Mucosa of descending colon (tissue), 3 donors: ENCODE measurements around the gene GABBR2. TPM values are rescaled to one million over a fixed set of nuclear protein-coding genes. Genes with fewer than 3 reads are reported as not detected.

Experiments used
- ATAC-seq: fragments of 200-7000 bp; cut with Tn5 transposase; one replicate; pipeline ENCODE4 v1.9.1; 2020; ENCODE audit warnings: mild to moderate bottlenecking, moderate library complexity
- DNase-seq, 3 donors: peaks; one replicate each; pipeline ENCODE4 v3.0.0-alpha.2; 2020
- H3K36me3 ChIP-seq: fragments of 200-600 bp; one replicate; pipeline ENCODE4 v1.8.0; 2021; ENCODE audit warnings: low read depth, mild to moderate bottlenecking
- H3K4me1 ChIP-seq: fragments of 200-600 bp; one replicate; pipeline ENCODE4 v1.8.0; 2021; ENCODE audit warnings: low read depth, mild to moderate bottlenecking
- H3K4me3 ChIP-seq: fragments of 200-600 bp; one replicate; pipeline ENCODE4 v1.8.0; 2021; ENCODE audit warnings: mild to moderate bottlenecking
- H3K9me3 ChIP-seq: fragments of 200-600 bp; one replicate; pipeline ENCODE4 v1.8.0; 2021; ENCODE audit warnings: mild to moderate bottlenecking
- CTCF ChIP-seq: fragments of 200-600 bp; IDR thresholded peaks from one replicate; pipeline ENCODE4 v1.8.0; 2022; ENCODE audit warnings: antibody characterized with exemption, mild to moderate bottlenecking
- intact Hi-C, 2 donors: fragments of 100-400 bp; cut with DNase I in 1 of 2; cut with micrococcal nuclease in 1 of 2; formaldehyde crosslinking; loops; one replicate each; pipeline versions ENCODE4 v1.11.0 to v1.11.1; 2022; cut with DNase I, micrococcal nuclease
- total RNA-seq, 3 donors: library from RNA; stranded (reverse); fragmentation: NEBNext Ultra II Directional in 2 of 3; extraction: Animal tissue kit (Norgen Biotek cat#: 25700) in 2 of 3; gene quantifications; one replicate each; pipeline versions ENCODE4 v1.2.1 to v1.2.4, GENCODE V29; 2021 to 2023
- donor health status: DM: no; HTN: no; CAD: no; lungs with moderate emphysema.
- donor health status: DM: no; HTN: no; CAD: no.
- donor health status: DM: no; HTN: yes; CAD: no.

GABBR2 gene
- total RNA-seq, 3 donors from 2014 or later: 0.35 TPM; not detected in 2

- DNase-seq (no peak), ATAC-seq (no peak)
- intact Hi-C loops: no loop called here
- no peak overlapping the region for H3K4me3 ChIP-seq
- H3K9me3 ChIP-seq: no peaks in the 10 kb centered on the region
- H3K4me1 ChIP-seq: no peaks in the 10 kb centered on the region
- no peak for TF ChIP-seq CTCF
- no peaks in the 10 kb centered on the region for H3K36me3 ChIP-seq
Observed at GRCh38 chr9:98298476-98298875, 410.3 kb downstream of the GABBR2 start.

GRCh38 chr9:98295824-98296223 lies 412.9 kb downstream of the GABBR2 start:
- intact Hi-C loops: no loop called here
- ATAC-seq (no peak), DNase-seq (no peak)
- no peaks in the 10 kb centered on the region for H3K36me3 ChIP-seq
- H3K9me3 ChIP-seq: no peaks in the 10 kb centered on the region
- no peak for TF ChIP-seq CTCF
- H3K4me1 ChIP-seq: no peaks in the 10 kb centered on the region
- no peak overlapping the region for H3K4me3 ChIP-seq

GRCh38 chr9:98291820-98292219 lies 416.9 kb downstream of the GABBR2 start:
- no peaks in the 10 kb centered on the region for H3K4me1 ChIP-seq
- no peak overlapping the region for H3K4me3 ChIP-seq
- DNase-seq (peak in 1 of 3 donors; percentile 3), ATAC-seq (peak; percentile 40)
- intact Hi-C loops: no loop called here
- no peak for TF ChIP-seq CTCF
- no peaks in the 10 kb centered on the region for H3K36me3 ChIP-seq
- no peaks in the 10 kb centered on the region for H3K9me3 ChIP-seq

GRCh38 chr9:98290411-98290810 lies 418.3 kb downstream of the GABBR2 start:
- Histone ChIP-seq H3K9me3 (no peaks in the 10 kb centered on the region), H3K4me3 (no peak overlapping the region), H3K4me1 (no peaks in the 10 kb centered on the region), H3K36me3 (no peaks in the 10 kb centered on the region)
- no peak for TF ChIP-seq CTCF
- ATAC-seq (no peak), DNase-seq (no peak)
- intact Hi-C loops: no loop called here

- no peaks in the 10 kb centered on the region for H3K4me1 ChIP-seq
- ATAC-seq: no peak
- DNase-seq: no peak
- no peaks in the 10 kb centered on the region for H3K36me3 ChIP-seq
- H3K4me3 ChIP-seq: no peak overlapping the region
- no peak for TF ChIP-seq CTCF
- H3K9me3 ChIP-seq: no peaks in the 10 kb centered on the region
- intact Hi-C loops: no loop called here
Observed at GRCh38 chr9:98289614-98290201, 419.0 kb downstream of the GABBR2 start.

GRCh38 chr9:98288881-98289280 lies 419.9 kb downstream of the GABBR2 start:
- ATAC-seq (peak; percentile 92), DNase-seq (peak in 2 of 3 donors; percentile 59 to 61)
- no peak for TF ChIP-seq CTCF
- no peaks in the 10 kb centered on the region for H3K4me1 ChIP-seq
- intact Hi-C loops: no loop called here
- H3K9me3 ChIP-seq: no peaks in the 10 kb centered on the region
- H3K36me3 ChIP-seq: no peaks in the 10 kb centered on the region
- H3K4me3 ChIP-seq: no peak overlapping the region
